DMS153 (cell line): Measurements from ENCODE around the gene ARMS2.

ENCODE experiments used
- DNase-seq: peaks from one replicate; lab custom pipeline; 2025; lab: John Stamatoyannopoulos, UW

Gene ARMS2

GRCh38 chr10:122454603-122455080 is at the start of gene ARMS2:
Gene ARMS2 (plus strand): TSS chr10:122454653. CDS start chr10:122454728, 75 bp downstream.
- DNase-seq = no peak

DNA sequence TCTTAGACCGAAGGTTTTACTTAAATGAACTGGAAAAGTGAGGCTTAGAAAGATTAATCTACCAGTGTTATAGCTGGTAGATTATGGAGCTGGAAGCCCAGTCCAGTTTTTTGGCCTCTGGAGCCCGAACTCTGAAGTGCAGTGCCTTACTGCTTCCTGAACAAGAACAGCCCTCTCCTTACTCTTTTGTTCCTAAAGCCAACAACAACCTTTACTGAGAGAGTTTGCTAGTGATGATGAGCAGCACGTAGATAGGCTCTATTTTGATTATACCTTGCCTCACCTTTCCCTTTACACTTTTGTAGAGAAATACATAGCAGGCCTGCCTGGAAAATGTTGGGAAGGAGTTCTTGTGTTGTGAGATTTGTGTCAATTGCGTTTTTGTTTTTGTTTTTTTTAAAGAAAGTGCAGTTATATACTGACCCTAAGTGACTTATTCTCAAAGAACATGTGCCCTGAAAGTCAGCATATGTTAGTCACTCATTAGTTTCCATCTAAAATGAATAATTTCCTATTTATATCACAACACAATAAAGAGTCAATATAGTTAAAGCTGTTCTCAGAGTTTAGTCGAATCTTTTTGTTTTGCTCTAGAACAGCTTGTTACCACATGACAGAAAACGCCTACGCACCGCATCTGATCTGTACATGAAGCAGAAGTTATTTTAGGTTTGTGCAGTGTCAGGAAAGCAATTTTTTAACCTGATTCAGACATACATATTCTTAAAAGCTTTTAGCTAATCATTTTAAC is 46.9 kb upstream of the ARMS2 start:
- DNase-seq = no peak

GRCh38 chr10:122413327-122413726 is 41.1 kb upstream of the ARMS2 start:
- no peak for DNase-seq

DNA sequence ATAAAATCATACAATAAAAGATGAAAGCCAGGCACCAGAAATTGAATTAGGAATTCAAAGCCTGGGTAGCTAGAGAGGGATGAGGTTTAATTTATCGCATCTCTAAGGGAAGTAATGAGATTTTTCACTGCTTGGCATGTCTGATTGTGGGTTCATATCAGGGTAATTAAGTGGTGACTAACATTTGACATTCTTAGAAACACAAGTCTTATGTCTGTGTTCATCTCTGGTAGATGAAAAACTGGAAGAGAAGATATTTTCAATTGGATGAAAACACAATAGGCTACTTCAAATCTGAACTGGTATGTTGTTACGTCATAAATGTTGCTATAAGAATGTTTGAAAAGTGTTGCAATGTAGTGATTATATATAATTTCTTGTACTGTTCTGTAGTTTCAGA is 36.8 kb upstream of the ARMS2 start:
- no peak for DNase-seq

- DNase-seq = no peak
Observed at GRCh38 chr10:122419016-122419415, 35.4 kb upstream of the ARMS2 start.

DNA sequence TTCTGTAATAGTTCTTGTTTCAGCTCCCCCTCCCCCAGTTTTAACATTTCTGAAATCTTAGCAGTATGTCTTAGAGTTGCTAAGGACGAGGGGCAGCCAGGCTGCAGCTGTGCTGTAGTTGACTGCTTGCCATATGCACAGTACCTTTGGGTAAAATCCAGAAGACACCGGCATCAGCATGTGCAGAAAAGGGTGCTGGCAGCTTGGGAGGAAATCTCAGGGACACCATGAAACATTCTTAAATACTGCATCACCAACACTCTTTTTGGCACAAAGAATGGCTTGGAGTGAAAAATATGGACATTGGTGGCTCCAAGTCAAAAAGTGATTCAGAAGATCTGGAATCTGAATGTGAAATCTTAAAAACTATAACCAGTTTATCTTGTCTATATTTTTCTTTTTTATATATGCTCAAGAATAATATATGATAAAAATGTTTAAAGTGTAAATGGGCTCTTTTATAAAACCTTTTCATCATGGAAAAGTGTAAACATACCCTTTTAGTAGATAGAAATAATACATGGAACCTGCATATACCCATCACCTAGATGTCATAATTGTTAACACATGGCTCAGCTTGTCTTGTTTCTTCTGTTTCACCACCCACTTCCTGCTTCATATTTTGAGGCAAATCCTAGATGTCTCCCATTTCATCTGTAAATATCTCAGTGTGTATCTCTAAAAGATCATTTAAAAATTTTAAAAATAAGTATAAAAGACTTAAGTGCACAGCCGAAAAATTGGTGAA is 34.4 kb upstream of the ARMS2 start:
- no peak for DNase-seq

DNA sequence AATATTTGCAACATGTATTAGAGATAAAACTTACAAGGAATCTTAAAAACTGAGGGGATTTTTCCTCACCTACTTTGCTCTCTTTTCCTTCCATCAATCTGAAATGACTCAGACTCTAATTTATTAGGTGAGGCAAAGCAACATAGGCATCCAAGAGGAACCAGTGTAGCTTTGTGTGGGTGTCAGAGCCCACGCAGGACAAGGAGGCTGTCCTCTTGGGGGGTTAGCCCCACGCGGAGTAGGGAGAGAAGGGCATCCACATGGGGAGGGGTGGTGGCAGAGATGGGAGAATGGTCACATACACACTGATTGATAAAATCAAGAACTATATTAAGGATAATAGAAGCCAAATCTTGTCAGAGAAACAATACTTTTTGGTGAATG is 33.8 kb upstream of the ARMS2 start:
- DNase-seq = no peak

DNA sequence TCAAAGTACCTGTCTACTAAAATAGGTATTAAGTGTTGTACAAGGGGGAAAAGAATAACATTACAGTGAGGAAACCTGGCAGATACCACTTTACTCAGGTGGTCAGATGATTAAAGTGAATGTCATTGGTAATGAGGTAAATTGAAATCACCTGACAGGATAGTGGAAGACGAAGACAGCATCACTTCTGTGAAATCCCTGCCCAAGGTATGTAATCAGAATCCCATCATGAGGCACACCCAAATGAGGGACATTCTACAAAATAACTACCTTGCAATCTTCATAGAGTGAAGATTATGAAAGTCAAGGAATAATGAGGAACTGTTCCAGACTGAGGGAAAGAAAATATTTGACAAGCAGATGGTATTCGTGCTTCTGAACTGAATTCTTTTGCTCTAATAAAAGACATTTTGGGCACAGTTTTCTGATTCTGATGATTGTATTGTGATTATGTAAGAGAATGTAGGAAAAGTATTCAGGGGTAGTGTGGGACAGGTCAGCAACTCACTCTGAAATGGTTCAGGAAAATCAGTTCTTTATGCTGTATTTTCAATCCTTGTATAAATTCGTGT is 33.3 kb upstream of the ARMS2 start:
- no peak for DNase-seq

GRCh38 chr10:122421742-122422141 is 32.7 kb upstream of the ARMS2 start:
- DNase-seq = no peak

- DNase-seq = no peak
Observed at GRCh38 chr10:122422266-122422989, 32.0 kb upstream of the ARMS2 start.

DNA sequence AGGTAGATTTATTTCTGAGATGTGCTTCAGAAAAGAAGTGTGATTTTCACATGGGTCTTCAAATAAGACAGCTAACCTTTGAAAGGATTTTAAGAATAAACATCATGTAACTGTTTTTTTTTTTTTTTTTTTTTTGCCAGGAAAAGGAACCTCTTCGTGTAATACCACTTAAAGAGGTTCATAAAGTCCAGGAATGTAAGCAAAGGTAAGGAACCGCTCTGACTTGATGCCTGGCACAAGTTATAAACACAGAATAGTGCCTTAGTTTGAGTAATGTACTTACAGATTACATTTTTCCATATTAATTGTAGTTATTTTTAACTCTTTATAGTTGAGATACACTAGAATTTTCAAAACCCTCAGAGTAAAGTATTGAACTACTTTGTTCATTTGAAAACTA is 30.4 kb upstream of the ARMS2 start:
- DNase-seq = no peak

GRCh38 chr10:122426829-122427228 is 27.6 kb upstream of the ARMS2 start:
- no peak for DNase-seq

DNA sequence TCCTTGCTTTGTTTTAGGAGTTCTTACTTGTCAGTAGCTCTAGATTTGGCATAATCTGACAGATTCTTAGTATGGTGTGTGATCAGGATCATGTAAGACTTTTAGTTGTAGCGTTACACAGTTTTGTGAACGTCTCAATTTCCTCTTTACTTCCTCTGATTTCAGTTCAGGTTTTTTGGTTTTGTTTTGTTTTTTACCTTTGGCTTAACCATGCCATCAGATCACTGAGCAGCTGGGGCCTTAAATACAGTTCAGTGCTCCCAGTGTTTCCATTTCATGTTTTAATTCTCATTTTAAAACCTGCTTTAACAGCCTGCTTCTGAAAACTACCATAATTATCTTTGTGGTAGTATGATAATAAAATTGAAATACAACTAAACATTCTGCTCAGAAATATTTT is 27.2 kb upstream of the ARMS2 start:
- DNase-seq = no peak

DNA sequence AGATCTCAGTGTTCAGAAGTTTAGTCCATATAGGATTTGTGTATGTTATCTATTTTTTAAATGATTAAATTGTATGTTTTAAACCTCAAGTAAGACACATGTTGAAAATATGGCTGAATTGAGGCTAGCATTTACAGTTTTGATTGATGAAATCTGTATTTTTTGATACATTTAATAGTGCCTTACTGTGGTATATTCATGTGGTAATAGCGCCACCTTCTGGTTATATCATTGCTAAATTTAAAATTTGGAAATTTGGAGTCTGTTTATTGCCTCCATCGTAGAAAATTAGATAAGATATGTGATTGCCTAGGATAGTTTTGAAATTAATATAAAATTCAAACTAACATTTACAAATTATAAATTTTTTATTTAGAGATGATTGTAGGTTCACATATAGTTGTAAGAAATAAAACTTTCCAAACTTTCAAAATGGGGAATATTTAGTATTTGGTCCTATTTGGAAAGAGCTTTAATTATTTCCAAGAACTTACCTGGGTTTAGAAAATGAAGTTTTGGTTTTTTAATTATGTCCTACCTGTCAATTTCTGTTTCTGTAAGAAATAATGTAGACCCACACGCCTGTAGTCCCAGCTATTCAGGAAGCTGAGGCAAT is 19.1 kb upstream of the ARMS2 start:
- DNase-seq = no peak

GRCh38 chr10:122441961-122442360 is 12.5 kb upstream of the ARMS2 start:
- no peak for DNase-seq

- no peak for DNase-seq
Observed at GRCh38 chr10:122445469-122445868, 9.0 kb upstream of the ARMS2 start.

- no peak for DNase-seq
Observed at GRCh38 chr10:122445904-122446303, 8.5 kb upstream of the ARMS2 start.

DNA sequence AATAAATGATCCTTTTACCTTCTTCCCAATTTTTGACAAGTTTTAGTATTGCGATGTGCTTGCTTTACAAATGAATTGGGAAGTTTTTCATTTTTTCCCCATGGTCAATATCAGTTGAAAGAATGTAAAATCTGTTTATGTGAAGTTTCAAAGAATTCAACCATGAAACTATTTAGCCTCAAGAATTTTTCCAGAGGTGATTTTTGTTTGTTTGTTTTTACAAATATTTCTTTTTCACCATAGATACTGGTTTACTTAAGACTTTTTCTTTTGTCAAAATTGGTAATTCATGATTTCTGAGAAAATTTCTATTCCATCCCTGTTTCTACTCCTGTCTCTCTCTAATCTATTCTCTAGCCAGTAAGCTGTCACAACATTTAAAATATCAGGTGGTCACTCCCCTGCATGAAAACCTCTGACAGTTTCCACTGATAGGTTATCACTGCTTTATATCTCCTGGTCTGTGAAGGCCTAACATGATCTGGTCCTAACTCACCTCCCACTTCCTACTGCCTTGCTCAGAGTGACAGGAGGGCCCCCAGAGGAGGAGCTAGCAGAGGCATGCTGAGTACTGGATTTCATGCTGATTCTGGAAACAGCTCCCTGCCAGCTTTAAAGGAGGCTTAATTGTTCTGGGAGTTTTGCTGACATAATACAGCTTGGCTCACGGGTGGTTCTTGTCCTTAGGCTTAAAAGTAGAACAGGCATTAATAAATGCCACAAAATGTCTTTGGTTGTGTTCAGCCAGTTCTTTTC is 7.6 kb upstream of the ARMS2 start:
- DNase-seq = peak; percentile 19

DNA sequence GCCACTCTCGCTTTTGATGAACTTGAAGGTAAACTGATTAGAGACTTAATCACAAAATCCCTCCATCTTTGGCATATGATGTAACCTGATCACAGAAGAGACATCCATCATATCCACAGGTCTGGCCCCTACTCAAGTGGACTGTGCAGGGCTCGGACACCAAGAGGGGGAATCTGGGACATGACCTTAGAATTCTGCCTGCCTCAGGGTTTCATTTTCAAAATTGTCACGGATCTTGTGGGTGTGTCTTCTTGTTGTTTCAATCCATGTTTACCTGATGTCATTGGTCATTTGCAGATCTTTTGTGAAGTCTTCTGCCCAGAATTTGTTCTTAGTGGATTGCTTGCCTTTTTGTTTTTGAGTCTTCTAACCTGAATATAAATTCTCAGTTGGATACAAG is 5.9 kb upstream of the ARMS2 start:
- DNase-seq = no peak

- no peak for DNase-seq
Observed at GRCh38 chr10:122449153-122449552, 5.3 kb upstream of the ARMS2 start.

- no peak for DNase-seq
Observed at GRCh38 chr10:122450353-122450990, 4.0 kb upstream of the ARMS2 start.
